Measurements from ENCODE around the gene ANXA8L1.
"Not testable (repeated sequence)": the region's sequence is repeated elsewhere in the genome, so short reads cannot be mapped to it uniquely, and the experiment has no call there.

- not testable (repeated sequence) for TF ChIP-seq CTCF, POLR2A (IDR thresholded peaks at IDR 0.05)
Measured at GRCh38 chr10:46409556-46409955, 34.0 kb downstream of the ANXA8L1 start.
